Kasumi-1 (cell line): ENCODE measurements around the gene FOXJ2.
"Not testable (repeated sequence)": the region's sequence is repeated elsewhere in the genome, so short reads cannot be mapped to it uniquely, and the experiment has no call there.

ENCODE experiments used
- DNase-seq, 2 experiments: peaks; one replicate each; lab custom pipeline; 2025; lab: John Stamatoyannopoulos, UW

Gene FOXJ2

DNA sequence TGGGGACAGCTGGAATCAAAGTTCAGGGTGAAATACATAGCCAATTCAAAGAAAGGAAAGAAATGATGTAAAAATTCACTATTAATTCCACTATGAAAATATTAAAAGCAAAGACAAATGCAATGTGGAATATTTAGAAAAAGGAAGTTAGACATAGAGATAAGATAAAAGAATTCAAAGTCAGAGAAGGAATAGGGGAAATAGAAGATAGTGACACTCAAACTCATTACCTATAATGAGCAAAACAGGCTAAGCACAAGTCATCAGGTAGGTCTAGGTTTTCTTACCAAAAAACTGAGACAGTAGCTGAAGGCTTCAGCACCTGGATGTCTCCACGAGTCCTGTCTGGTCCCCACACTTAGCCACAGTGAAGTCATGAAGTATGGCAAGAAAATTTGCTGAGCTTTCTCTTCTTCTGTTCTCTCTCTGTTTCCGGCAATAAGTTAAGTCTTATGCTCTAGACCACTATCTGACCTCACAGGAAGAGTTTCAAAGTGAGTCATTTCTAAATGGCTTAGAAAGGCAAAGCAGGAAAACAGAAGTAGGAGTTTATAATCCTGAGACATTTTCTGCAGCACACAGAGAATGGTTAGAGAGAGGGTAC, 33.6 kb downstream of the FOXJ2 start, which contains the start of gene C3AR1:
TSS of gene C3AR1 (minus strand) at position 369 of the 604 bp plus-strand sequence. CDS start 6,174 bp downstream, outside the sequence.
- peak; percentile 79 for DNase-seq

DNA sequence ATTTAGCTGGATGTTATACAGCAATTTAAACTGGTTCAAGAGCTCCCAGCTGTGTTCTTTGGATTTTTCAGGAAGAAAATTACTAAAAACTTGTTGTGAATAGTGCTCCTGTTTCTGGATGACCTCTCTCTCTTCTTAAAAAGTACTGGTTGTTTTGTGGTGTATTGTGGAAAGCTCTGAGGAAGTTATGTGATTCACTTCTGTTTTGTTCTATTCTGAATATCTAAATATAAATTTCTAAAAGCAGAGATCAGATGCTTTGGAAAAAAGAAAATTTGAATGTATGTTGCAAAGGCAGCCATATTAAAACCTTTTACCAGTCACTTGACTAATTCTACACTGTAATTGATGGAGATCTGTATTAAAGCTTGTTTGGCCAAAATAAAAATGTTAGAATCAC, 37.1 kb downstream of the FOXJ2 start:
- DNase-seq: no peak

GRCh38 chr12:8071820-8072219, 39.3 kb downstream of the FOXJ2 start:
- not testable (repeated sequence) for DNase-seq

- no peak for DNase-seq
Observed at GRCh38 chr12:8075935-8076334, 43.4 kb downstream of the FOXJ2 start.

DNA sequence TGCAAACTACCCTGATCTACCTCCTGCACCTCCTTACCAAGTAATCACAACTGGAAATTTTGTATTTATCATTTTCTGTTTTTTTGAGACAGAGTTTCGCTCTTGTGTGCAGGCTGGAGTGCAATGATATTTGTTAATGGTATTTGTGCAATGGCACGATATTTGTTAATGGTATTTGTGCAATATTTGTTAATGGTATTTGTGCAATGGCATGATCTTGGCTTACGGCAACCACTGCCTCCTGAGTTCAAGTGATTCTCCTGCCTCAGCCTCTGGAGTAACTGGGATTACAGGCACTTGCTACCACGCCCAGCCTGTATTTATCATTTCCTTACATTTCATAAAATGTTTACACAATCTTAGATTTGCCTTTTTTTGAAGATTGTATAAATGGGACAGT, 43.9 kb downstream of the FOXJ2 start:
- DNase-seq: no peak

GRCh38 chr12:8077207-8077606, 44.7 kb downstream of the FOXJ2 start:
- no peak for DNase-seq

GRCh38 chr12:8078398-8078797, 45.9 kb downstream of the FOXJ2 start:
- DNase-seq: peak; percentile 49 to 59

- DNase-seq: no peak
Observed at GRCh38 chr12:8078916-8079315, 46.4 kb downstream of the FOXJ2 start.

- DNase-seq: peak in 1 of 2 experiments; percentile 13
Observed at GRCh38 chr12:8080120-8080519, 47.6 kb downstream of the FOXJ2 start.

- DNase-seq: no peak
Observed at GRCh38 chr12:8081251-8081920, 48.9 kb downstream of the FOXJ2 start.

- no peak for DNase-seq
Observed at GRCh38 chr12:8082808-8083100, 50.2 kb downstream of the FOXJ2 start.

GRCh38 chr12:8084351-8084750, 51.8 kb downstream of the FOXJ2 start:
- not testable (repeated sequence) for DNase-seq

DNA sequence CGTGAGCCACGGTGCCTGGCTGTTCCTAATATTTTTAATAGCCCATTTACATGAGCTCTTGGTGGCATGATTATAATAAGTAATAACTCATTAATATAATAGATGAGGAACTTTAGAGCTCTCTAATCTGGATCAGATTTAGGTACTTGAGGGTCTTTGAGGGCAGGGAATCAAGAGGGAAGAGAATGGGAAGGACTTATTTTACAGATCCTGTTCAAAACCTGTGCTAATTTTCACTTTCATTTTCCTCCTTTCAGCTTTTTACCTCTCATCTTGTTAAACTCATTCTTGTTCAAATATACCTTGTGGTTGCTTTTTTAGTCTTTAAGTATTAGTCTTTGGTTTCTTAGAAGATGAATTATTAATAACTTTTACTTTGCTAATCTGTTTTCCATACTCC, 55.1 kb downstream of the FOXJ2 start:
- DNase-seq: no peak

GRCh38 chr12:8088574-8088973, 56.1 kb downstream of the FOXJ2 start:
- no peak for DNase-seq

DNA sequence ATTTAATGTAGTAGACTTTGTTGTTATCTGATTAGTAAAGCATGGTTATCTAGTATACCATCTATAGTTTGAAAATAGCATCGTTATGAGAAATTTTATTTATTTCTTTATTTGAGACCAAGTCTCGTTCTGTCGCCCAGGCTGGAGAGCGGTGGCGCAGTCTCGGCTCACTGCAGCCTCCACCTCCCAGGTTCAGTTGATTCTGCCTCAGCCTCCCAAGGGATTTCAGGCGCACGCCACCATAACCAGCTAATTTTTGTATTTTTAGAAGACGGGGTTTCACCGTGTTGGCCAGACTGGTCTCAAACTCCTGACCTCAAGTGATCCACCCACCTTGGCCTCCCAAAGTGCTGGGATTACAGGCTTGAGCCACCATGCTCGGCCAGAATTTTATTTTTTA, 56.8 kb downstream of the FOXJ2 start:
- not testable (repeated sequence) for DNase-seq

DNA sequence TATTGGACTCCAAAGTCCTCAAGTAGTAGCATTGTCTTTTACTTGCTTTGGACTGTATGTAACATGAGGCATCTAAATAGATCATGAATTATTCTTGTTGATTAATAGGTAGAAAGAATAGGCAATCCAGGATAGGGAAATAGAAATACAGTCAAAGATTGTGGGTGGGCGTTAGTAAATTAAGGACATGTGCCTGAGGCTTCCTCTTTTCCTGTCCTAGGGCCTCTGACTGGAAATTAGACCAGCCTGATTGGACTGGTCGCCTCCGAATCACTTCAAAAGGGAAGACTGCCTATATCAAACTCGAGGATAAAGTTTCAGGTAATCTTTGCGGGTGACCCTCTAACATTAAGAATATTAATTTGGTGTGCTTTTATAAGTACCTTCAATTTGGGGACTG, 57.2 kb downstream of the FOXJ2 start:
- DNase-seq: no peak

DNA sequence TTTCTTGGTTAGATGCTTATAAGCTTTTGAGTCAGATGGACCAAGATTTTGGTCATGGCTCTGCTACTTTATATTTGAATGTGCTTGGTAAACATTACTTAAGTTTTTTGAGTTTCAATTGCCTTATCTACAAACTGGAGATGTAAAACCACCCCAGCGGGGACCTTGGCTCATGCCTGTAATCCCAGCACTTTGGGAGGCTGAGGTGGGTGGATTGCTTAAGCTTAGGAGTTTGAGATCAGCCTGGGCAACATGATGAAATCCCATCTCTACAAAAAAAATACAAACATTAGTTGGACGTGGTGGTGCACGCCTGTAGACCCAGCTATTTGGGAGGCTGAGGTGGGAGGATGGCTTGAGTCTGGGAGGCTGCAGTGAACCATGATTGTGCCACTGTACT, 60.8 kb downstream of the FOXJ2 start:
- DNase-seq: no peak

GRCh38 chr12:8096281-8096915, 63.9 kb downstream of the FOXJ2 start:
- DNase-seq: no peak

GRCh38 chr12:8099235-8099634, 66.7 kb downstream of the FOXJ2 start:
- no peak for DNase-seq
